ENCODE data around the gene FECH. TPM values are rescaled to one million over a fixed set of nuclear protein-coding genes. Genes with fewer than 3 reads are reported as not detected.

The FECH gene
- total RNA-seq, 1 donor from 2014 or later = 13.7 TPM

DNA sequence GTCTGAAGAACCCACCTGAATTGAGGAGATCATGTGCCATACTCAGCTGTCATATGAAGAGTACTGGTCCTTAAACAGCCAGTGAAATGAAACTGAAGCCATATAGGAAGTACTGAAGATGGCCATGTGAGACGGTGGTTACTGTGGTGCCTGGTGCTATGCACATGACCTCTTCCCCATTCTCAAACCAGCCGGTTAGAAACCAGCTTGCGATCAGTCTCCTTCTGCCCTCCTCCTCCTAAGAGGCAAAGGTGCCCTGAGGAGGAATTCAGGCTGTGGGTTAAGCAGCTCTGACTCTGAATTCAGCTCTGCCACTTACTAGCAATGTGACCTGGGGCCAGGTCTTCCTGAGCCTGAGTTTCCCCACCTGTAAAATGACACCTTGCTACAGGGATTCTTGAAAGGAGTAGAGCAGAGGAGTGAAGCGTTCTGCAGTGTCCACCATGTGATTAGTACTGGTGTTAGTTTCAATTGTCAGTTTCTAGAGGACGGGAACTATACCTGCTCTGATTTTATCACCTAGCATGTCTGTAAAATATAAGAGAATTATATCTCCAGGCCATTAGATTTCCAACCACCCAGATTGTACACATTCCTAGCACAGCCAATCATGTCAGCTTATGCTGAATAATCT, 5.1 kb downstream of the FECH start:
- no peak for DNase-seq (ENCODE audit: low spot score)

DNA sequence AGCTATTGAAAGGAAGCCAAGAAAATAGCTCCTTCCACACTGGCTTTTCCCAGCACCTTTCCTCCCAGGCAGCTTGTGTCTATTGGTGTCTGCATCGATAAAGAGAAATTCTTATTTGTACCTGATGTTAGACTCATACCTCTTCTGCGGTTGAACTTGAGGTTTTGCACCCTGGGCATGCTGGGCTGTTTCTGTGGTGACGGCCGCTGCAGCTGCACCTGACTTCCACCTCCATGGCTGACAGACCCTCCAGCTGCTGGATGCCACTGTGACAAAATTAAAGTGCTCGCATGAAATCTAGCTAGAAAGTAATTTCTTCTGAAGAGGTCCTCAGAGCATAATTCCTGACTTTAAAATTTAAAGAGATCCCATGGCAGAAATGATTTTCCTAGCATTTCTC, 6.6 kb downstream of the FECH start:
- DNase-seq (ENCODE audit: low spot score) = no peak

GRCh38 chr18:57576316-57576715, 10.2 kb downstream of the FECH start:
- no peak for DNase-seq (ENCODE audit: low spot score)

GRCh38 chr18:57575542-57575941, 11.0 kb downstream of the FECH start:
- DNase-seq (ENCODE audit: low spot score) = no peak

GRCh38 chr18:57574866-57575265, 11.6 kb downstream of the FECH start:
- no peak for DNase-seq (ENCODE audit: low spot score)

DNA sequence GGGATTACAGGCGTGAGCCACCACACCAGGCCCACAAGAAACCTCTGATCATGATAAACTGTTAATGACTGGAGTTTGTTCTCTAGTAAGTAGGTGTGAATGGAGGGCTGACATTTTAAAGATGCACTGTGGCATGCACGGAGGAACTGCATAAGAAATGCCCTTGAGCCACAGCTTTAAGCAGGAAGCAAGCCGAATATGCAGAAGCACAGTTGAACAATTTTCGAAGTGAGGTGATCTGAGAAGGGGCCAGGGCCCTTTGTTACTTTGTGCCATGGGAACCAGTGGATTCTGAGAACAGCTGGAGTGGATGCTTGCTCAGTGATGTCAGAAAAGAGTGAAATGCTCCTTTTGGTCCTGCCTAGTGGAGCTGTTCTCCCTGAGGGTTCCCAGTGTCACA, 16.3 kb downstream of the FECH start:
- no peak for DNase-seq (ENCODE audit: low spot score)

GRCh38 chr18:57569133-57569532, 17.4 kb downstream of the FECH start:
- no peak for DNase-seq (ENCODE audit: low spot score)

DNA sequence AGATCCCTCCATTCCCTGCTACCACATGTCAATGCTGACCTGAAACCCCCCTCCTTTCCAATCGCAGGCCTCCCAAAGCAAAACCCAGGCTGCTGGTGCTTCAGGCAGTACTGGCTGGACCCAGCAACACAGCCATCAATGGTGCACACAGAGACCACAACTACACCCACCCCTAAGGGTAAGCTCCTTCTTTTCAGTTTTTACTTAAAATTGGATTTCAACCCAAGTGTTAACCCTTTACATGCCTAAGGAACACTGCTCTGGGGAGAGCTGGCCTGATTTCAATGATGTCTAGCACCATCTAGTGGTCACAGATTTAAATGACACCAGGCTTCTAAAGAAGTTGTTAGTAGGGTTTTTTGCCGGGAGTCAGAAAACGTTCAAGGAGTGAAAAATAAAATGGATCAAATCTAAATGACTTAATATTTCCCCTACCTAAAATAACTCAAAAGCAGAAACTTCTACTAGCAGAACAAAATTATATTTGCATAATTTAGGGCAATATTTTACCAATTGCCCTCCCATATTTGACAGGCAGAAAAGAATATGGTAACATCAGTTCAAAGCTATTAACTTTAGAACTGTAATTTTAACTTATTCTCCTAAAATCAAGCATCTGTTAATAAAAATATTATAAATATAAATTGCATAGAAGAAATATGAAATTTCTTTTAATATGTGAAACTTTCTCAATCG, 24.6 kb downstream of the FECH start:
- no peak for DNase-seq (ENCODE audit: low spot score)

DNA sequence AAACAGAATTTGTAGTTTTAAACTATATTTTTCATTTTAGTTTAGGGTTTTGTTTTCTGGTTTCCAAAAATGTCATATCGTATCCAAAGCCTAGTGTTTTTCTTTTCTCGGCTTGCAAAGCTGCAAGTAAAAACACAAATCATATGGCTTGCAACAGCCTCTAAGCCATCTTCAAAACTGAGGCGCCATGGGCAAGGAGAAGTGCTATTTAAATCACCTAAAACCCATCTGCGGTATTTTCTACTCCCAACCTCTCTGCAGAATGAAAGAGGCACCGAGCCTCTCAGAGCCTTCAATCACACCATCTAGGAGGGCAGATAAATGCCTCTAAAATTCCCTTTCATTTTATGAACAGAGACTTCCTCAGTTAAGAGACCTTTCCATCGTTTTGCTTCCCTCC, 25.2 kb downstream of the FECH start:
- no peak for DNase-seq (ENCODE audit: low spot score)

GRCh38 chr18:57559314-57559713, 27.2 kb downstream of the FECH start:
- no peak for DNase-seq (ENCODE audit: low spot score)

GRCh38 chr18:57555134-57555533, 31.4 kb downstream of the FECH start:
- no peak for DNase-seq (ENCODE audit: low spot score)

DNA sequence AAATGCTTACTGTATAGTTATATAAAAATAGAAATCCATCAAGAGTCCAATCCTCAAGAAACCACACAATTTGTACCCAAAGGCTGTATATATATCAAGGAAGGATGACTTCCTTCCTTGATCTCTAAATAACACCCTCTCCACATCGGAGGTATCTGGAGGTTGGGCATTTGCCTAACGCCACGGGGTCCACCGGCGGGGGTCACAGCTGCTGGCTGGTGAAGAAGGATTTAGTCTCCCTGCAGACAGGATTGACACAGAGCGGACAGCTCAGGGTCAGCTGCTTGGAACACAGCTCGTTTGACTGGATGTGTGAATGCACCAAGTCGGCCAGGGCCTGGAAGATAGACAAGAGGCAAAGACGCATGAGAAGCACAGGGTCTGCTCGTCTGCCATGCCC, 36.0 kb downstream of the FECH start:
- no peak for DNase-seq (ENCODE audit: low spot score)

DNA sequence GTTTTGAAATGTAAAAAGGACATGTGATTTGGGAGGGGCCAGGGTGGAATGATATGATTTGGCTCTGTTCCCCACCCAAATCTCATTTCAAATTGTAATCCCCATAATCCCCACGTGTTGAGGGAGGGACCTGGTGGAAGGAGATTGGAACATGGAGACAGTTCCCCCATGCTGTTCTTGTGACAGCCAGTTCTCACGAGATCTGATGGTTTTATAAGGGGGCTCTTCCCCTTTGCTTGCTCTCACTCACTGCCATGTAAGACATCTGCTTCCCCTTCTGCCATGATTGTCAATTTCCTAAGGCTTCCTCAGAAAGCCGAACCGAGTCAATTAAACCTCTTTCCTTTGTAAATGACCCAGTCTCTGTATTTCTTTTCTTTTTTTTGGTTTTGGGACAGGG, 39.2 kb downstream of the FECH start:
- DNase-seq (ENCODE audit: low spot score) = no peak

- DNase-seq (ENCODE audit: low spot score) = no peak
Observed at GRCh38 chr18:57544936-57545660, 41.4 kb downstream of the FECH start.

DNA sequence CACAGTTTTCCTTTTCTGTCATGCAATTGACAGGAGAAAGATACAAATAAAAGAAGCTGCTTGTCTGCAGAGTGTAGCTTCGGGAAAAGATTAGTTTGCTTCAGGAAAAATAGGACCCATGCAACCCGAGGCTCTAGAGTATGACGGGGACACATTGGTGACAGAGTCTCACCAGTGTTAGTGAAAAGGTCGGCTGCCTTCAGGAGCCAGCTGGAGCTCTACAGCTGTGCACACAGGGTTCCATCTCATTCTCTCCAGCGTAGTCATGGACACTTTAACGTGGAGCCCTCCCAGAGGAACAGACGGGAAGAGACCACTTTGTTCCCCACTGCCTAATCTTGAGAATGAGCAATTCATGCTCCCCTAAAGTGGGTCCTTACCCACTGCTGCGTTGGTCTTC, 42.9 kb downstream of the FECH start:
- DNase-seq (ENCODE audit: low spot score) = no peak

GRCh38 chr18:57542812-57543427, 43.6 kb downstream of the FECH start:
- DNase-seq (ENCODE audit: low spot score) = no peak

DNA sequence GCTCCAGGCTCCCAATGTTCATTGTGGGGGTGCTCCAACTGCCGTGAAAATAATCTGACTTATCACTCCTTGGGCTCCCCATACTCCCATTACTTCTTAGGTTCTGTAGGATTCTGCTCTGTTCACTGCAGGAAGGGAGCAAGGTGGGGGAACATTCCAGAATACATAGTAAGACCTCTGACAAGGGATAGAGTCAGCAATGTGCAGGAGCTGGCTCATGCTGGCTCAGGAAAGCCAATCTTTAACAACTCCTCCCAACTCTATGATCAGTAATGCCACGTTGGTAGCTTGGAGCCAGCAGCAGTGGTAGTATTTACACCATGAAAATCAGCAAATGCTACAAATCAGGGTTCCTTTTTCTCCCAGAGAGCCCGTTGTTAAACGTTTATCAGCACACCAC, 44.4 kb downstream of the FECH start:
- no peak for DNase-seq (ENCODE audit: low spot score)

- no peak for DNase-seq (ENCODE audit: low spot score)
Observed at GRCh38 chr18:57539702-57540101, 46.8 kb downstream of the FECH start.

DNA sequence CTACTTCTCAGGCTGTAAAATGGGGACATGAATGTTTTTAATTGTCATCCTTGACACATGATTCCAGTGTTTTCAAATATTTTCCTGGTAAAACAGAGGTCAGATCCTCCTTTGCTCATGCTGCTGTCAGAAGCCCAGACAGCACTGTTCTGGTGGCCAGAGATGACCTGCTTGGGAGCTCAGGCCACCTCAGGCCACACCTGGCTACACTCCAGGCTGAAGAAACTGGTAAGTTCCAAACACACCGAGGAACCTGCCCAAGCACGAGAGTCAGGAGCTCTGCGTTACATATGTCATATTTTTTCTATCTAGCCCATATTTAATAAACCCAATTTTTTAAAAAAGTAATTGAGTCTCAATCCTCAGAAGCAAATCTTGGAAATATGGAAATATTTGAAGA, 47.9 kb downstream of the FECH start:
- DNase-seq (ENCODE audit: low spot score) = no peak

GRCh38 chr18:57534511-57534909, 52.0 kb downstream of the FECH start:
- DNase-seq (ENCODE audit: low spot score) = no peak

DNA sequence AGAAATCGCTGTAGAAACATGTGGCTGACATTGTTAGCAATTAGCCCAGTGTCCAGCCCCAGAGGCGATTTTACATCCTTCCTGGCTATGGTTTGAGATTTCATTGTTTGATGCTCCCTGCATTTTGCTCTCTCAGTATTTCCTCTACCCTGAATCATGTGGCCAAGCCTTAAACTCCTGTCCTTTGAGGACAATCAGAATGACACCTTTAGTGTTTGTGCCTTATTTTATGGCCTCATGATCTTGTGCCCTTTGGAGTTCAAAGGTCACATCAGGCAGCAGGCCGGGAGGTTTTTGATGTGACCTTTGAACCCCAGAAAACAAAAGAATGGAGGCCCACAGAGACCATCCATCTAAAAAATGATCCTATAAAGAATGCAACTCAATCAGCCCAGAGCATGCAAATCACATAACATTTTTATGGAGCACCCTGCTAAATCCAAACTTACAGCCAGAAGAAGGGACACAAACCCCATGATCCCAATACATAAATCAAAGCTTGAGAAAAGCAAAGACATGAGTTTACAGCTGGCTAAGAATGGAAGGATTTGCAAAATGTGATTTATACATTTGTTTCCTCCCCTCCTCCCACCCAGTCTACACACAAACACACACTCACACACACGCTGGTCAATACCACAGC, 52.5 kb downstream of the FECH start:
- DNase-seq (ENCODE audit: low spot score) = no peak
